ENCODE data around the gene SYTL5.

Gene SYTL5

DNA sequence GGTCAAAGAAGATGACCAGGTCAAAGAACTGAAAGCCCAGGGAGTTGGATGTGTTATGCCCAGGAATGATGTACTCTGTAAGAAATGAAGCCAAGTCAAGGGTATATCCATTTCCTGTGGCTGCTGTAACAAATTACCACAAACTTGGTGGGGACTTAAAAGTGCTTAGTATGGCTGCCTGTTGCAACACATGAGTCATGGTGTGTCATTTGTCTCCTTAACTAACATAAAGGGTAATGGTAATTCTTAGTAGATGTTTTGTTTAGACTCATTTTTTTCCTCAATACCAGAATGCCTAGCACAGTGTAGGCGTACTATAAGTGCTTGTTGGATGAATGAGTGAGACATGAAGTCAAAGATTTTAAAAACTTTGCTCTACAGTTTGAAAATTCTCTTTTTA, 45.7 kb downstream of the SYTL5 start:
- DNase-seq, result no peak
- Mint-ChIP-seq H3K27ac (no peak overlapping the region), H3K27me3 (peaks cover 52% of the 10 kb centered on the region), H3K4me1 (ENCODE audit: low read depth) (peaks cover 2% of the 10 kb centered on the region), H3K4me3 (no peak overlapping the region), H3K9me3 (no peaks in the 10 kb centered on the region), H3K36me3 (ENCODE audit: low read depth) (no peaks in the 10 kb centered on the region)

DNA sequence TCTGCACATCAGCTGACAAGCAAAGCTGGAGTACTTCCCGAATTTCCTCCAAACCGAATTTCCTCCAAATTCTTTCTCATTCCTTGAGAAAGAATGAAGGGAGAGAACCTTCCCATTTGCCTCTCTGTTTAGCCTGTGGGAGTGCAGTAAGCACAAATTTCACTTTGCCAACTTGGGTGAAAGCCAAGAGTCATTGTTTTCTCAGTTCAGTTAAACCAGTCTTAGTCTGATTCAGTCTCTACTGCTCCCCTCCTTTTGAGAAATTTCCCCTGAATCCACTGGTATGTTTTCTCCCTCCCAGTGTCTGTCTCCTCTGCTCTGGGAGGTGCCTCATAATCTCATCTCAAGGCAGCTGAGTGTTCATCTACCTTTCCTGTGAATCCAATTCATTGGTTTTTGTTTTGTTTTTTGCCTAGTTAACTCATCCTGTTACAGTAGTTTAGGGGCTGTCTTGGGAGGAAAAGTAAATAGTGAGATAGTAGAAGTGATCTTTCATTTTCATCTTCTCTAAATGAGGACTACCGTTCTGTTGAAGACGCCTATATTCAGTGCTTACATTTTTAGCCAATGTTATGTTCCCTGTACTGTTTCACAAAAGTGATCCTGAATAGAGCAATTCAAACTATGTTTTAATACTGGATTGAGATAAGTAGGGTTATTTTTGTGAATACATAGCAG, 49.0 kb downstream of the SYTL5 start:
- H3K9me3 Mint-ChIP-seq, result no peaks in the 10 kb centered on the region
- peaks cover 51% of the 10 kb centered on the region for H3K27me3 Mint-ChIP-seq
- peaks cover 2% of the 10 kb centered on the region for H3K4me1 Mint-ChIP-seq (ENCODE audit: low read depth)
- H3K4me3 Mint-ChIP-seq, result no peak overlapping the region
- H3K36me3 Mint-ChIP-seq (ENCODE audit: low read depth), result no peaks in the 10 kb centered on the region
- H3K27ac Mint-ChIP-seq, result no peak overlapping the region
- DNase-seq, result no peak

GRCh38 chrX:38060331-38060878, 54.1 kb downstream of the SYTL5 start:
- H3K27ac Mint-ChIP-seq, result no peak overlapping the region
- DNase-seq, result no peak
- no peaks in the 10 kb centered on the region for H3K36me3 Mint-ChIP-seq (ENCODE audit: low read depth)
- H3K27me3 Mint-ChIP-seq, result peaks cover 49% of the 10 kb centered on the region
- H3K4me3 Mint-ChIP-seq, result no peak overlapping the region
- no peaks in the 10 kb centered on the region for H3K9me3 Mint-ChIP-seq
- no peaks in the 10 kb centered on the region for H3K4me1 Mint-ChIP-seq (ENCODE audit: low read depth)

- no peaks in the 10 kb centered on the region for H3K4me1 Mint-ChIP-seq (ENCODE audit: low read depth)
- no peak overlapping the region for H3K4me3 Mint-ChIP-seq
- peaks cover 46% of the 10 kb centered on the region for H3K27me3 Mint-ChIP-seq
- no peak overlapping the region for H3K27ac Mint-ChIP-seq
- no peaks in the 10 kb centered on the region for H3K36me3 Mint-ChIP-seq (ENCODE audit: low read depth)
- no peaks in the 10 kb centered on the region for H3K9me3 Mint-ChIP-seq
- no peak for DNase-seq
These were observed 55.0 kb downstream of the SYTL5 start for GRCh38 chrX:38061335-38061734.

DNA sequence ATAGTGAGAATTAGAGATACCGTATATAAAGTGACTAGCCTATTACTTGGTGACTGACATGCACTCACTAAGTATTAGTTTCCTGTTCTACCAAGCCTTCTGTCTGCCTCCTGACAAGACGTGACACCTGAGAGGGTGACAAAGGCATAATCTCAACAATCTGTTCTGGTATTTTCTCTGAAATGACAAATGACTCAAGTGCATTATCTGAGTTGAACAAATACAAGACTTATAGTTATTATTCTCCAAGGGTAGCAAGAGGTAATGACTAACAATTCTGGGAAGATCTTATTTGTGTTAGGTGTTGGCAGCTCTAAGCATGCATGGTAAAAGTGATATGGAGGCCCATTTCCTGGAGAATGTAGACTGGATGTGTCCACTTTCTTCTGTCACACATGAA, 60.6 kb downstream of the SYTL5 start:
- Mint-ChIP-seq H3K4me1 (ENCODE audit: low read depth) (no peaks in the 10 kb centered on the region), H3K9me3 (no peaks in the 10 kb centered on the region), H3K36me3 (ENCODE audit: low read depth) (no peaks in the 10 kb centered on the region), H3K27me3 (peaks cover 51% of the 10 kb centered on the region), H3K4me3 (no peak overlapping the region), H3K27ac (no peak overlapping the region)
- no peak for DNase-seq

DNA sequence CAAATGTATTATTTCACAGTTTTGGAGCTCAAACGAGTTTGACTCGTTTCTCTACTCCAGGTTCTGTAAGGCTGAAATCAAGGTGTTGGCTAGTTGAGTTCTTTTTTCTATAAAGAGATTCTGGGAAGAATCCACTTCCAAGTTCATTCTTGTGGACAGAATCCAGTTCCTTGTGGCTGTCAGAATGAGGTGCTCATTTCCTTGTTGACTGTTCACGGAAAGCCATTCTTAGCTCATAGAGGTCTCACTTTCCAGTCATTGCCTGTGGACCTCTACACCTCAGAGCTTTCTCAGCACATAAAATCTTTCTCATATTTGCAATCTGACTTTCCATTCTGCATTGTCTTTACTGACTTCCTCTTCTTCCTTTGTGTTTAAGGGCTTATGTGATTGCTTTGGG, 62.9 kb downstream of the SYTL5 start:
- H3K9me3 Mint-ChIP-seq, result no peaks in the 10 kb centered on the region
- no peak overlapping the region for H3K4me3 Mint-ChIP-seq
- H3K27me3 Mint-ChIP-seq, result peaks cover 46% of the 10 kb centered on the region
- no peak for DNase-seq
- H3K36me3 Mint-ChIP-seq (ENCODE audit: low read depth), result no peaks in the 10 kb centered on the region
- no peak overlapping the region for H3K27ac Mint-ChIP-seq
- H3K4me1 Mint-ChIP-seq (ENCODE audit: low read depth), result no peaks in the 10 kb centered on the region

DNA sequence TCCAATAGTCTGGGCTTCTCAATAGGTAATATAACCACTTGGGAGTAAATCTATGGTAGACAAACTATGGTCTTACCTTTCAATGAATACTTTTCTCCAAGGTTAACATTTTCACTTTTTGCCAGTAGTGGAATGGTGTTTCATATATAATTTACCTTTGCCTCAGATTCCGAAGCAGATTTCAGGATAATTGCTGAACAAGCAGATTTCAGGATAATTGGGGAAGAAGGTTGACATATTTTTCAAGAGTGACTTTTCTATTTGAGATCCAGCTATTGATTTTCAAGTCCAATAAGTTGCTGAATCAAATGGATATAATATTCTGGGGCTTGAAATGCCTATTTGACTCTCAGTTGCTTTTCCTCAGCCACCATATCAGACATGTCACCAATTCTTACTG, 63.6 kb downstream of the SYTL5 start:
- Mint-ChIP-seq H3K36me3 (ENCODE audit: low read depth) (no peaks in the 10 kb centered on the region), H3K27ac (no peak overlapping the region), H3K27me3 (peaks cover 50% of the 10 kb centered on the region), H3K4me3 (no peak overlapping the region), H3K4me1 (ENCODE audit: low read depth) (no peaks in the 10 kb centered on the region), H3K9me3 (no peaks in the 10 kb centered on the region)
- no peak for DNase-seq

- Mint-ChIP-seq H3K36me3 (ENCODE audit: low read depth) (no peaks in the 10 kb centered on the region), H3K27me3 (peaks cover 48% of the 10 kb centered on the region), H3K4me3 (no peak overlapping the region), H3K27ac (no peak overlapping the region), H3K4me1 (ENCODE audit: low read depth) (no peaks in the 10 kb centered on the region), H3K9me3 (no peaks in the 10 kb centered on the region)
- no peak for DNase-seq
These were observed 73.1 kb downstream of the SYTL5 start for GRCh38 chrX:38079463-38079862.

GRCh38 chrX:38080808-38081207, 74.5 kb downstream of the SYTL5 start:
- Mint-ChIP-seq H3K36me3 (ENCODE audit: low read depth) (no peaks in the 10 kb centered on the region), H3K27ac (no peak overlapping the region), H3K9me3 (no peaks in the 10 kb centered on the region), H3K4me1 (ENCODE audit: low read depth) (no peaks in the 10 kb centered on the region), H3K27me3 (peaks cover 38% of the 10 kb centered on the region), H3K4me3 (no peak overlapping the region)
- no peak for DNase-seq

DNA sequence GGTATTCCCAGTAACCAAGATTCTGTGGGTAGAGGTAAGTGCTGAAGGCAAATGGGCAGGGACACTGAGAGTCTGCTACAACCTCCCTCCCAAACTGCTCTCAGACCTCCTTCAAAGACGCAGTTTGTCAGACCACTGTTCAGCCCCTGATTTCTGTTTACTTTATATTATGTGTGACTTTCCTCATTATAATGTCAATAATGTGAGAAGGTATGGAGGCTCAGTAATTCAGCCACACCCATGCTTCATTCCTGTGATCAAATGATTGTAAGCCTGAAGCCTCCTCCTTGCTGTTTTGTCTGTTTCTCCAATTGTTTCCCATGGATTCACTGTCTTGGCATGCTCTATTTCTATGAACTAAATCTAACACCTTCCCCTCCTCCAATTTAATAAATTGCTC, 75.6 kb downstream of the SYTL5 start:
- no peak overlapping the region for H3K4me3 Mint-ChIP-seq
- H3K4me1 Mint-ChIP-seq (ENCODE audit: low read depth), result no peaks in the 10 kb centered on the region

GRCh38 chrX:38082309-38082708, 76.0 kb downstream of the SYTL5 start:
- Mint-ChIP-seq H3K4me3 (no peak overlapping the region), H3K27me3 (peaks cover 42% of the 10 kb centered on the region)
- no peak for DNase-seq

More for the DNA sequence above, 75.6 kb downstream of the SYTL5 start:
- Mint-ChIP-seq H3K27me3 (peaks cover 42% of the 10 kb centered on the region), H3K36me3 (ENCODE audit: low read depth) (no peaks in the 10 kb centered on the region), H3K27ac (no peak overlapping the region), H3K9me3 (no peaks in the 10 kb centered on the region)
- no peak for DNase-seq

DNA sequence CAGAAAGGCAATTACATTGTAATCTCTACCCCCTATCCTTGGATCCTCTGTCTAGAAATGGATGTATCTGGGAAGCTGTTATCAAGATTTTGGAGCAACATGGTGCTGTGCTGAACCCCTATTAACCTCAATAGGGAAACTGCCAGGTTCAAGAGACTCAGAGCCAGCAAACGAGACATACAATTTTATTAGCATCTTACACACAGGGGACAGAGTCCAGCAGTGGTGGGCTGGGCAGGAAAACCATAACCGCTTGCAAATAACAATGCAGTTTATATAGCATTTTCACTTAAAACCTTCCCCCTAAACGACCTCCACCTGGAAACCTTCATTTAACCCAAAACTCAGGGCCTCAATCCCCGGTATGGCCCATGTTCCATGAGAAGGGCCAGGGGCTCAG, 79.5 kb downstream of the SYTL5 start:
- H3K27me3 Mint-ChIP-seq, result peaks cover 46% of the 10 kb centered on the region
- no peak for DNase-seq
- no peak overlapping the region for H3K4me3 Mint-ChIP-seq
- no peaks in the 10 kb centered on the region for H3K9me3 Mint-ChIP-seq
- no peaks in the 10 kb centered on the region for H3K36me3 Mint-ChIP-seq (ENCODE audit: low read depth)
- H3K27ac Mint-ChIP-seq, result no peak overlapping the region
- H3K4me1 Mint-ChIP-seq (ENCODE audit: low read depth), result no peaks in the 10 kb centered on the region

More at GRCh38 chrX:38082309-38082708, 76.0 kb downstream of the SYTL5 start:
- Mint-ChIP-seq H3K9me3 (no peaks in the 10 kb centered on the region), H3K27ac (no peak overlapping the region), H3K36me3 (ENCODE audit: low read depth) (no peaks in the 10 kb centered on the region), H3K4me1 (ENCODE audit: low read depth) (no peaks in the 10 kb centered on the region)

DNA sequence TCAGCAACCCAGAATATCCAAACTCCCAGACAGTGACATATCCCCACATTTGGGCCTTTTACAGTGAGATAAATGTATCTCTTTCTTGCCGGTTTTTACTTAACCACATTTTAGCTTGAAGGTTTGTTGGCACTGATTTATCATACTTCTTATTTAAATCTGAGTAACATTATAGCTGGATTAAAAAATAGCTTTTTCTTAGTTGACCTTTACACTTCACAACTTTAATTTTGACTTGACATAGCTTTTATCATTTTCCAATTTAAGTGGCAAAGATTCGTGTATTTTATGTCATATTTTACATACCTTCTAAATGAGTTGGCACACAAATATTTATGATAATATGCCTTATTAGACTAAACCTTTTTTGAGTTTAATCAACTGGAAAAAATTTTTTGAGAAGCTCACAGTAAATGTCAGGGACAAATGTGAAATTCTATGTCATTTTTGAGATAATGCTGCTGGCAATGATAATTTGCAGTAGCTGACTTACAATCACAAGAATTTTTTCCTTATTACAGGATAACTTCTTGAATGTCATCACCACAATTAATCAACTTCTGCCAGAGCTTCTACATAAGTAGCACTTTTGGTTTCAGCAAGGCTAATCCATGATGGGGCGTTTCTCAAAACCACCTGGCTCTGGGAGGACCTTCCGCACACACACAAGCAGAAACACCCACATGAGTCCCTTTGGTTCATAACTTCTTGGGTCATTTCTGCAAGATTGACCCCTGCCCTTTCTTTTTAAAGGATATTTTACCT, 80.3 kb downstream of the SYTL5 start:
- Mint-ChIP-seq H3K9me3 (no peaks in the 10 kb centered on the region), H3K4me1 (ENCODE audit: low read depth) (no peaks in the 10 kb centered on the region), H3K27ac (no peak overlapping the region), H3K27me3 (peaks cover 44% of the 10 kb centered on the region), H3K4me3 (no peak overlapping the region), H3K36me3 (ENCODE audit: low read depth) (no peaks in the 10 kb centered on the region)
- no peak for DNase-seq

GRCh38 chrX:38087594-38087993, 81.2 kb downstream of the SYTL5 start:
- no peaks in the 10 kb centered on the region for H3K36me3 Mint-ChIP-seq (ENCODE audit: low read depth)
- no peak overlapping the region for H3K4me3 Mint-ChIP-seq
- no peaks in the 10 kb centered on the region for H3K4me1 Mint-ChIP-seq (ENCODE audit: low read depth)
- DNase-seq, result no peak
- no peak overlapping the region for H3K27ac Mint-ChIP-seq
- H3K9me3 Mint-ChIP-seq, result no peaks in the 10 kb centered on the region
- H3K27me3 Mint-ChIP-seq, result peaks cover 37% of the 10 kb centered on the region

Data from activated T-cell treated with anti-CD3 and anti-CD28 coated beads, Interleukin-2, amount 50 U/mL, for 24 hours (primary cell).